Neuronal stem cell (in vitro differentiated cells): ENCODE data around the gene SFRP5.

ENCODE experiments used
- DNase-seq: peaks from one replicate; pipeline ENCODE4 v3.0.0-alpha.2; 2013; ENCODE audit warnings: low spot score
- H2AFZ ChIP-seq: one replicate; pipeline ENCODE4 v1.6.1; 2013; ENCODE audit warnings: mild to moderate bottlenecking, low read length, inconsistent platforms
- H2AK5ac ChIP-seq: 2 replicates; pipeline ENCODE4 v1.6.1; 2013; ENCODE audit warnings: low read depth, mild to moderate bottlenecking, inconsistent platforms, low read length, moderate library complexity, mixed read lengths
- H2BK120ac ChIP-seq: 2 replicates; pipeline ENCODE4 v1.6.1; 2013; ENCODE audit warnings: low read depth, mild to moderate bottlenecking, inconsistent platforms, low read length, moderate library complexity, mixed read lengths
- H2BK12ac ChIP-seq: one replicate; pipeline ENCODE4 v1.6.1; 2013; ENCODE audit warnings: low read length, inconsistent platforms
- H2BK15ac ChIP-seq: 2 replicates; pipeline ENCODE4 v1.6.1; 2013; ENCODE audit warnings: mild to moderate bottlenecking, low read length, inconsistent platforms, mixed read lengths
- H2BK5ac ChIP-seq: one replicate; pipeline ENCODE4 v1.6.1; 2013; ENCODE audit warnings: inconsistent platforms, mild to moderate bottlenecking, low read length, moderate library complexity
- H3K14ac ChIP-seq: one replicate; pipeline ENCODE4 v1.6.1; 2013; ENCODE audit warnings: low read length, inconsistent platforms
- H3K18ac ChIP-seq: 2 replicates; pipeline ENCODE4 v1.6.1; 2013; ENCODE audit warnings: low read length, inconsistent platforms
- H3K23ac ChIP-seq: 2 replicates; pipeline ENCODE4 v1.6.1; 2013; ENCODE audit warnings: low read depth, mild to moderate bottlenecking, mixed read lengths, low read length, inconsistent platforms; ENCODE audit not compliant: poor library complexity
- H3K27ac ChIP-seq: replicated peaks from 3 replicates; pipeline ENCODE4 v1.5.1; 2013; ENCODE audit warnings: low read length, inconsistent platforms
- H3K27me3 ChIP-seq, 3 experiments: 2 replicates each; pipeline ENCODE4 v1.6.1; 2013; ENCODE audit warnings: low read length in 3 of 3, mild to moderate bottlenecking in 2 of 3, inconsistent platforms in 1 of 3, low read depth in 1 of 3, mixed read lengths in 1 of 3, moderate library complexity in 1 of 3; ENCODE audit not compliant: control insufficient read depth in 3 of 3, insufficient read depth in 3 of 3
- H3K36me3 ChIP-seq, 2 donors: replicated peaks in 1 of 2; 2 replicates each; pipeline ENCODE4 v1.6.1; 2013; ENCODE audit warnings: low read length in 2 of 2; ENCODE audit not compliant: control insufficient read depth in 2 of 2, insufficient read depth in 2 of 2
- H3K4ac ChIP-seq: 2 replicates; pipeline ENCODE4 v1.6.1; 2013; ENCODE audit warnings: inconsistent platforms, mild to moderate bottlenecking, low read length, moderate library complexity
- H3K4me1 ChIP-seq, 2 donors: 1 replicate in 1 of 2; 2 replicates in 1 of 2; pipeline ENCODE4 v1.6.1; 2013; ENCODE audit warnings: low read length in 2 of 2, low read depth in 1 of 2; ENCODE audit not compliant: control insufficient read depth in 2 of 2, insufficient read depth in 1 of 2
- H3K4me2 ChIP-seq: one replicate; pipeline ENCODE4 v1.6.1; 2013; ENCODE audit warnings: mild to moderate bottlenecking, low read length, inconsistent platforms; ENCODE audit not compliant: insufficient read depth, poor library complexity, severe bottlenecking
- H3K4me3 ChIP-seq, 2 donors: 2 replicates each; pipeline ENCODE4 v1.5.1; 2013; ENCODE audit warnings: low read length in 2 of 2, mild to moderate bottlenecking in 2 of 2, inconsistent platforms in 1 of 2, moderate library complexity in 1 of 2
- H3K79me1 ChIP-seq: one replicate; pipeline ENCODE4 v1.6.1; 2013; ENCODE audit warnings: low read depth, mild to moderate bottlenecking, inconsistent platforms, low read length, moderate library complexity
- H3K9ac ChIP-seq: one replicate; pipeline ENCODE4 v1.6.1; 2013; ENCODE audit warnings: mild to moderate bottlenecking, low read depth, low read length, inconsistent platforms; ENCODE audit not compliant: poor library complexity
- H3K9me3 ChIP-seq, 2 donors: replicated peaks in 1 of 2; 2 replicates each; pipeline versions ENCODE3 to v1.6.1; 2013; ENCODE audit warnings: low read length in 2 of 2, mild to moderate bottlenecking in 2 of 2, inconsistent platforms in 1 of 2, low read depth in 1 of 2, mixed read lengths in 1 of 2, moderate library complexity in 1 of 2; ENCODE audit not compliant: control insufficient read depth in 2 of 2, insufficient read depth in 1 of 2
- H4K8ac ChIP-seq: one replicate; pipeline ENCODE4 v1.6.1; 2013; ENCODE audit warnings: low read depth, mild to moderate bottlenecking, inconsistent platforms, low read length, moderate library complexity
- H4K91ac ChIP-seq: one replicate; pipeline ENCODE4 v1.6.1; 2013; ENCODE audit warnings: low read length, low read depth, mild to moderate bottlenecking, inconsistent platforms; ENCODE audit not compliant: poor library complexity
- WGBS, 2 donors: extraction: QIAGEN DNeasy Blood & Tissue Kit; methylation state at CpG; one replicate each; pipeline ENCODE4 v1.1.7; 2013; ENCODE audit warnings: missing lambda C conversion rate in 2 of 2, mixed read lengths in 1 of 2; ENCODE audit not compliant: insufficient read length in 2 of 2, insufficient replicate concordance in 1 of 2; ENCODE audit errors: extremely low coverage in 2 of 2; 5-methylcytosine and 5-hydroxymethylcytosine counted together

SFRP5 gene

GRCh38 chr10:97762816-97763215 is 9.0 kb downstream of the SFRP5 start:
- no peak overlapping the region for H3K4ac ChIP-seq
- no peak overlapping the region for H2AFZ ChIP-seq
- H2BK5ac ChIP-seq: no peak overlapping the region
- no peak overlapping the region for H4K8ac ChIP-seq
- no peak overlapping the region for H2AK5ac ChIP-seq
- peak overlapping the region; percentile 39 for H3K14ac ChIP-seq
- no peaks in the 10 kb centered on the region for H3K27me3 ChIP-seq
- H3K36me3 ChIP-seq: peaks cover 6 to 31% of the 10 kb centered on the region in 2 donors
- peak overlapping the region; percentile 7 for H2BK120ac ChIP-seq
- H3K4me3 ChIP-seq: no peak overlapping the region
- H2BK12ac ChIP-seq: no peak overlapping the region
- H3K79me1 ChIP-seq: no peaks in the 10 kb centered on the region
- H3K23ac ChIP-seq: no peak overlapping the region
- no CpG with 5 or more reads among the region's 5 CpGs for WGBS, 2 donors
- no peaks in the 10 kb centered on the region for H3K9me3 ChIP-seq
- no peak overlapping the region for H3K27ac ChIP-seq
- H3K9ac ChIP-seq: no peak overlapping the region
- peak; percentile 42 for DNase-seq
- H4K91ac ChIP-seq: no peak overlapping the region
- no peak overlapping the region for H2BK15ac ChIP-seq
- peaks cover 0 to 14% of the 10 kb centered on the region in 2 donors for H3K4me1 ChIP-seq
- H3K4me2 ChIP-seq: no peak overlapping the region
- peak overlapping the region; percentile 32 for H3K18ac ChIP-seq

- no peak overlapping the region for H3K27ac ChIP-seq
- H3K36me3 ChIP-seq: peaks cover 8 to 38% of the 10 kb centered on the region in 2 donors
- no peak overlapping the region for H2BK15ac ChIP-seq
- H2AFZ ChIP-seq: no peak overlapping the region
- no peak overlapping the region for H3K4ac ChIP-seq
- no peak for DNase-seq
- H3K9ac ChIP-seq: no peak overlapping the region
- no peak overlapping the region for H2BK12ac ChIP-seq
- no peaks in the 10 kb centered on the region for H3K79me1 ChIP-seq
- no peak overlapping the region for H4K91ac ChIP-seq
- no peaks in the 10 kb centered on the region for H3K9me3 ChIP-seq
- H3K27me3 ChIP-seq: no peaks in the 10 kb centered on the region
- no peak overlapping the region for H3K4me2 ChIP-seq
- H3K18ac ChIP-seq: no peak overlapping the region
- H2BK5ac ChIP-seq: no peak overlapping the region
- no peak overlapping the region for H4K8ac ChIP-seq
- H3K4me3 ChIP-seq: no peak overlapping the region
- no peak overlapping the region for H3K23ac ChIP-seq
- peaks cover 0 to 14% of the 10 kb centered on the region in 2 donors for H3K4me1 ChIP-seq
- H2AK5ac ChIP-seq: no peak overlapping the region
- H3K14ac ChIP-seq: no peak overlapping the region
- H2BK120ac ChIP-seq: no peak overlapping the region
- no CpG with 5 or more reads among the region's 10 CpGs for WGBS, 2 donors
Observed at GRCh38 chr10:97762056-97762455, 9.7 kb downstream of the SFRP5 start.

GRCh38 chr10:97761331-97761865 is 10.4 kb downstream of the SFRP5 start:
- Histone ChIP-seq H3K4me2 (no peak overlapping the region), H3K23ac (no peak overlapping the region), H4K91ac (no peak overlapping the region), H2BK120ac (no peak overlapping the region), H3K79me1 (no peaks in the 10 kb centered on the region), H3K4me1 (peaks cover 0 to 14% of the 10 kb centered on the region in 2 donors), H3K9me3 (no peaks in the 10 kb centered on the region), H3K27ac (no peak overlapping the region), H3K36me3 (peaks cover 10 to 45% of the 10 kb centered on the region in 2 donors), H2BK5ac (no peak overlapping the region), H3K4ac (no peak overlapping the region), H2BK12ac (no peak overlapping the region), H2AFZ (no peak overlapping the region), H2AK5ac (no peak overlapping the region), H3K9ac (no peak overlapping the region), H3K27me3 (no peaks in the 10 kb centered on the region), H4K8ac (no peak overlapping the region), H3K4me3 (no peak overlapping the region), H3K18ac (no peak overlapping the region), H3K14ac (no peak overlapping the region), H2BK15ac (no peak overlapping the region)
- no peak for DNase-seq
- WGBS, 2 donors: no CpG with 5 or more reads among the region's 8 CpGs

GRCh38 chr10:97760461-97761257 is 11.1 kb downstream of the SFRP5 start:
- no peak overlapping the region for H3K27ac ChIP-seq
- H2AFZ ChIP-seq: no peak overlapping the region
- no peak overlapping the region for H4K91ac ChIP-seq
- no peak overlapping the region for H2AK5ac ChIP-seq
- H3K23ac ChIP-seq: no peak overlapping the region
- H3K4me3 ChIP-seq: no peak overlapping the region
- H3K18ac ChIP-seq: no peak overlapping the region
- no peak overlapping the region for H4K8ac ChIP-seq
- no peak overlapping the region for H2BK15ac ChIP-seq
- peaks cover 0 to 14% of the 10 kb centered on the region in 2 donors for H3K4me1 ChIP-seq
- WGBS, 2 donors: no CpG with 5 or more reads among the region's 11 CpGs
- no peak overlapping the region for H2BK12ac ChIP-seq
- no peak overlapping the region for H3K4me2 ChIP-seq
- H3K27me3 ChIP-seq: no peaks in the 10 kb centered on the region
- H3K36me3 ChIP-seq: peaks cover 15 to 52% of the 10 kb centered on the region in 2 donors
- no peaks in the 10 kb centered on the region for H3K79me1 ChIP-seq
- H2BK120ac ChIP-seq: no peak overlapping the region
- DNase-seq: no peak
- no peak overlapping the region for H3K4ac ChIP-seq
- no peak overlapping the region for H3K14ac ChIP-seq
- no peaks in the 10 kb centered on the region for H3K9me3 ChIP-seq
- no peak overlapping the region for H2BK5ac ChIP-seq
- H3K9ac ChIP-seq: no peak overlapping the region
